GM12878 (cell line): ENCODE data around the gene TAPT1. TPM values are rescaled to one million over a fixed set of nuclear protein-coding genes. Genes with fewer than 3 reads are reported as not detected.

Source experiments
- ATAC-seq: fragments of 200-7000 bp; cut with Tn5 transposase; 3 replicates; pipeline ENCODE4 v1.9.1; 2020; ENCODE audit warnings: mild to moderate bottlenecking, moderate library complexity
- BruUV-seq: library from RNA; stranded (reverse); fragments of 400-500 nt; replicated peaks from 2 replicates; lab custom pipeline; 2021; lab: Mats Ljungman, UMichigan
- CTCF ChIA-PET: fragments of 300-600 bp; sonication (Branson Sonifier 250); formaldehyde crosslinking; extraction: SDS; loops from one replicate; lab custom pipeline; 2021; ENCODE audit warnings: inconsistent platforms; lab: Yijun Ruan, JAX
- POLR2A ChIA-PET: fragments of 350-600 bp; formaldehyde crosslinking; extraction: SDS; loops from one replicate; lab custom pipeline; 2021; ENCODE audit warnings: inconsistent platforms; lab: Charles Lee
- RAD21 ChIA-PET: fragments of 300-600 bp; sonication (Branson Sonifier 250); formaldehyde crosslinking; loops from one replicate; lab custom pipeline; 2023; ENCODE audit warnings: antibody characterized with exemption; ENCODE audit not compliant: unreplicated experiment; lab: Charles Lee
- SMC1A ChIA-PET: fragments of 300-600 bp; sonication (Branson Sonifier 250); formaldehyde crosslinking; loops from one replicate; lab custom pipeline; 2023; ENCODE audit not compliant: unreplicated experiment, uncharacterized antibody; lab: Charles Lee
- DNase-seq: peaks from one replicate; pipeline ENCODE4 v3.0.0-alpha.2; 2011; ENCODE audit warnings: low read depth, low spot score
- FAIRE-seq: peaks from 3 replicates; lab custom pipeline; 2011; peaks lifted over from hg19 to GRCh38; lab: Jason Lieb, UNC
- H2AFZ ChIP-seq: 2 replicates; pipeline ENCODE4 v1.6.0; 2011; ENCODE audit warnings: low read depth, low read length, control low read depth; ENCODE audit not compliant: control insufficient read depth
- H3K27ac ChIP-seq: 2 replicates; pipeline ENCODE4 v1.5.1; 2011; ENCODE audit warnings: control low read depth; ENCODE audit not compliant: control insufficient read depth, insufficient read depth
- H3K27me3 ChIP-seq, 2 experiments: replicated peaks in 1 of 2; 2 replicates each; pipeline versions ENCODE4 v1.6.0 to v1.6.1; 2011; ENCODE audit warnings: low read length in 1 of 2; ENCODE audit not compliant: control insufficient read depth in 2 of 2, insufficient read depth in 2 of 2
- H3K36me3 ChIP-seq, 2 experiments: 2 replicates each; pipeline ENCODE4 v1.5.1; 2011; ENCODE audit warnings: low read length in 1 of 2; ENCODE audit not compliant: control insufficient read depth in 2 of 2, insufficient read depth in 2 of 2
- H3K4me1 ChIP-seq: 2 replicates; pipeline ENCODE4 v1.6.1; 2011; ENCODE audit warnings: mild to moderate bottlenecking, low read length, moderate library complexity, mixed read lengths; ENCODE audit not compliant: control insufficient read depth, insufficient read depth
- H3K4me2 ChIP-seq: 2 replicates; pipeline ENCODE4 v1.6.0; 2011; ENCODE audit warnings: control low read depth; ENCODE audit not compliant: control insufficient read depth, insufficient read depth
- H3K4me3 ChIP-seq: fragments of 200-600 bp; sonication (generic); 2 replicates; pipeline ENCODE4 v1.5.1; 2016
- H3K79me2 ChIP-seq: 2 replicates; pipeline ENCODE4 v1.6.0; 2011; ENCODE audit warnings: low read length; ENCODE audit not compliant: control insufficient read depth, insufficient read depth
- H3K9ac ChIP-seq: 2 replicates; pipeline ENCODE4 v1.8.0; 2011; ENCODE audit warnings: low read length, control low read depth, mixed read lengths; ENCODE audit not compliant: control insufficient read depth, insufficient read depth
- H3K9me3 ChIP-seq: replicated peaks from 3 replicates; pipeline ENCODE4 v1.5.1; 2011; ENCODE audit warnings: mild to moderate bottlenecking, low read length; ENCODE audit not compliant: control insufficient read depth, insufficient read depth
- H4K20me1 ChIP-seq: 2 replicates; pipeline ENCODE4 v1.6.0; 2011; ENCODE audit not compliant: control insufficient read depth, insufficient read depth
- FOS ChIP-seq: IDR thresholded peaks from 3 replicates; pipeline ENCODE4 v1.6.1; 2011; ENCODE audit warnings: borderline replicate concordance; ENCODE audit not compliant: insufficient read length; ENCODE audit errors: extremely low read depth
- HDAC2 ChIP-seq: fragments of 200-600 bp; sonication (generic); IDR thresholded peaks from 2 replicates; pipeline ENCODE4 v1.6.1; 2017
- JUNB ChIP-seq: IDR thresholded peaks from 2 replicates; pipeline ENCODE4 v1.6.1; 2016; ENCODE audit warnings: antibody characterized with exemption, mild to moderate bottlenecking
- JUND ChIP-seq: IDR thresholded peaks from 2 replicates; pipeline ENCODE4 v1.6.1; 2012; ENCODE audit warnings: low read depth, mild to moderate bottlenecking, low read length, improper control_type of control experiment, moderate library complexity
- LARP7 ChIP-seq: fragments of 450-650 bp; IDR thresholded peaks from 2 replicates; pipeline ENCODE4 v1.6.1; 2017; ENCODE audit warnings: mild to moderate bottlenecking
- NFIC ChIP-seq: IDR thresholded peaks from 2 replicates; pipeline ENCODE4 v1.6.1; 2012; ENCODE audit warnings: low read depth, mild to moderate bottlenecking, inconsistent platforms, low read length, moderate library complexity
- NR2C1 ChIP-seq: fragments of 450-650 bp; IDR thresholded peaks from 2 replicates; pipeline ENCODE4 v1.6.1; 2017; ENCODE audit warnings: antibody characterized with exemption, mild to moderate bottlenecking, moderate library complexity
- PKNOX1 ChIP-seq: fragments of 450-650 bp; IDR thresholded peaks from 2 replicates; pipeline ENCODE4 v1.6.1; 2016; ENCODE audit warnings: mild to moderate bottlenecking
- RAD21 ChIP-seq: IDR thresholded peaks from 2 replicates; pipeline ENCODE4 v1.6.1; 2011; ENCODE audit warnings: mild to moderate bottlenecking, low read depth, low read length, moderate library complexity; ENCODE audit not compliant: insufficient read depth
- SMC3 ChIP-seq: IDR thresholded peaks from 2 replicates; pipeline ENCODE4 v1.6.1; 2011; ENCODE audit warnings: low read length, improper control_type of control experiment, borderline replicate concordance
- SUPT20H ChIP-seq: IDR thresholded peaks from 2 replicates; pipeline ENCODE4 v1.6.1; 2011; ENCODE audit warnings: low read depth, mild to moderate bottlenecking, low read length, moderate library complexity, borderline replicate concordance; ENCODE audit not compliant: control insufficient read depth
- TBL1XR1 ChIP-seq: IDR thresholded peaks from 2 replicates; pipeline ENCODE4 v1.6.1; 2012; ENCODE audit warnings: low read depth, low read length, improper control_type of control experiment
- WGBS: methylation state at CpG from one replicate; pipeline ENCODE4 v1.1.6; 2016; ENCODE audit warnings: low lambda C conversion rate; ENCODE audit not compliant: insufficient replicate concordance, insufficient coverage; ENCODE audit errors: missing lambda C conversion rate; 5-methylcytosine and 5-hydroxymethylcytosine counted together
- in situ Hi-C: fragments of 300-500 bp; cut with MboI; formaldehyde crosslinking; loops from 9 replicates; pipeline ENCODE4 v1.14.3; 2018; ENCODE audit warnings: mixed read lengths
- intact Hi-C: fragments of 100-400 bp; cut with micrococcal nuclease; formaldehyde crosslinking; loops from one replicate; pipeline ENCODE4 v1.14.2; 2022; ENCODE audit not compliant: unreplicated experiment
- polyA plus RNA-seq, 11 experiments: library from polyadenylated mRNA; depleted of rRNA in 4 of 11; unstranded in 6 of 11; stranded (reverse) in 5 of 11; fragments of >200 nt; fragmentation: Nextera tagmentation in 4 of 11; fragmentation: Illumina TruSeq in 1 of 11; extraction: Ambion mirVana in 4 of 11; extraction: Trizol in 1 of 11; gene quantifications; 1 replicate in 1 of 11; 2 replicates in 10 of 11; pipeline versions ENCODE4 v1.2.1 to v1.2.3, GENCODE V29; 2011 to 2016; ENCODE audit warnings: inconsistent platforms in 2 of 11, missing spikeins in 2 of 11, low read depth in 1 of 11
- total RNA-seq, 4 experiments: library from RNA; depleted of rRNA in 3 of 4; stranded (reverse); fragments of >200 nt in 3 of 4; fragmentation: Illumina TruSeq in 1 of 4; extraction: Trizol in 1 of 4; gene quantifications; 2 replicates each; pipeline versions ENCODE4 v1.2.1 to v1.2.3, GENCODE V29; 2013 to 2021
- TF ChIP-seq, protein P1 (sequence below), 3 experiments: IDR thresholded peaks in 2 of 3; conservative IDR thresholded peaks in 1 of 3; 2 replicates each; pipeline ENCODE4 v1.5.1; 2011; ENCODE audit warnings: low read depth in 3 of 3, low read length in 3 of 3, mild to moderate bottlenecking in 3 of 3, control low read depth in 2 of 3, moderate library complexity in 2 of 3, inconsistent platforms in 1 of 3, mixed read lengths in 1 of 3; ENCODE audit not compliant: control insufficient read depth in 2 of 3, insufficient read depth in 1 of 3; ENCODE audit errors: extremely low read depth in 1 of 3

Gene TAPT1
- total and polyA plus RNA-seq, 10 of the 15 experiments (the other 5 are each of a cell fraction or from before 2014, with no cell fraction given): 0.91 to 23.3 (median 9.5) TPM

DNA sequence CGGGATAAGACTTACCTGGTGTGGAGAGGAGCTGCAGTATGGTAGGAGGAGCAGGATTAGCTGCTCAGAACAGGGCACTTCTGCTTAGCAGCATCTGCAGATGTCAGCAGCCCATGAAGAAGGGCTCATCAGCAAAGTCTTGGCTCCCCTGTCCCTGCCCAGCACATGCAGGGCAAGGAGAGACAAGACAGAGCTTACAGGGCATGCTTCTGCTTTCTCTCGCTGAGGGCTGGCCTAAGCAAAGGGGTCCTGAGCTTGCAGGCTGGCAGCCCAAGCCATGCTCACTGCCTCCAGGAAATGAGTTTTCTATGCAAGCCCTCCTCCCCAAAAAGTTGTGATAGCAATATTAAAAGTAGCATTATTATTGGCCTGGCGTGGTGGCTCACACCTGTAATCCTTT, 39.5 kb upstream of the TAPT1 start:
- no TSS peak for BruUV-seq
- SMC1A ChIA-PET: interaction anchor here (0.6 to 4.1 kb wide), 13 partner anchors 16 to 1027 kb away, joined by 3 to 22 read pairs (median 4); no protein-coding TSS in a partner anchor
- POLR2A ChIA-PET: no interaction called here
- H3K27ac ChIP-seq: no peak overlapping the region
- no peak for DNase-seq
- H3K4me1 ChIP-seq: no peaks in the 10 kb centered on the region
- in situ Hi-C loops: loop anchor here (5.0 kb wide), 1 partner anchor 229 kb away; no protein-coding TSS in a partner anchor
- no peak overlapping the region for H2AFZ ChIP-seq
- H3K9me3 ChIP-seq: no peaks in the 10 kb centered on the region
- no peak for FAIRE-seq
- no peaks in the 10 kb centered on the region for H3K27me3 ChIP-seq
- WGBS: 72% methylated on average over 3 of the region's 3 CpGs
- no peaks in the 10 kb centered on the region for H3K79me2 ChIP-seq
- TF ChIP-seq NFIC (no peak), SUPT20H (no peak), NR2C1 (no peak)
- no peak overlapping the region for H3K4me3 ChIP-seq
- no peak overlapping the region for H3K4me2 ChIP-seq
- H3K36me3 ChIP-seq: no peaks in the 10 kb centered on the region
- RAD21 ChIA-PET: interaction anchor here (1.1 to 3.1 kb wide), 7 partner anchors 44 to 460 kb away, joined by 3 to 24 read pairs (median 5); no protein-coding TSS in a partner anchor
- intact Hi-C loops: loop anchor here (1.0 kb wide), 1 partner anchor 240 kb away; no protein-coding TSS in a partner anchor
- CTCF ChIA-PET: interaction anchor here (0.7 to 5.7 kb wide), 17 partner anchors 12 to 383 kb away, joined by 3 to 53 read pairs (median 4); no protein-coding TSS in a partner anchor
- ATAC-seq: no peak
- no peaks in the 10 kb centered on the region for H4K20me1 ChIP-seq
- no peak overlapping the region for H3K9ac ChIP-seq

GRCh38 chr4:16264798-16265197, 38.5 kb upstream of the TAPT1 start:
- Histone ChIP-seq H3K4me3 (no peak overlapping the region), H3K27me3 (no peaks in the 10 kb centered on the region), H3K79me2 (no peaks in the 10 kb centered on the region), H4K20me1 (no peaks in the 10 kb centered on the region), H3K4me2 (no peak overlapping the region), H3K36me3 (no peaks in the 10 kb centered on the region), H3K4me1 (no peaks in the 10 kb centered on the region), H3K9me3 (no peaks in the 10 kb centered on the region), H2AFZ (no peak overlapping the region), H3K9ac (no peak overlapping the region), H3K27ac (no peak overlapping the region)
- WGBS: 0% methylated on average over 3 of the region's 3 CpGs
- BruUV-seq: no TSS peak
- ChIA-PET RAD21 (interaction anchor here (0.5 to 3.1 kb wide), 20 partner anchors 34 to 1208 kb away, joined by 3 to 24 read pairs (median 4); no protein-coding TSS in a partner anchor), SMC1A (interaction anchor here (0.7 to 4.1 kb wide), 24 partner anchors 9 to 535 kb away, joined by 3 to 22 read pairs (median 4); no protein-coding TSS in a partner anchor), POLR2A (interaction anchor here (1.2 kb wide), 1 partner anchor 12 kb away, joined by 3 read pairs; no protein-coding TSS in a partner anchor), CTCF (interaction anchor here (1.0 to 5.7 kb wide), 21 partner anchors 14 to 785 kb away, joined by 3 to 53 read pairs (median 4); no protein-coding TSS in a partner anchor)
- no peak for FAIRE-seq
- TF ChIP-seq, protein P1, sequence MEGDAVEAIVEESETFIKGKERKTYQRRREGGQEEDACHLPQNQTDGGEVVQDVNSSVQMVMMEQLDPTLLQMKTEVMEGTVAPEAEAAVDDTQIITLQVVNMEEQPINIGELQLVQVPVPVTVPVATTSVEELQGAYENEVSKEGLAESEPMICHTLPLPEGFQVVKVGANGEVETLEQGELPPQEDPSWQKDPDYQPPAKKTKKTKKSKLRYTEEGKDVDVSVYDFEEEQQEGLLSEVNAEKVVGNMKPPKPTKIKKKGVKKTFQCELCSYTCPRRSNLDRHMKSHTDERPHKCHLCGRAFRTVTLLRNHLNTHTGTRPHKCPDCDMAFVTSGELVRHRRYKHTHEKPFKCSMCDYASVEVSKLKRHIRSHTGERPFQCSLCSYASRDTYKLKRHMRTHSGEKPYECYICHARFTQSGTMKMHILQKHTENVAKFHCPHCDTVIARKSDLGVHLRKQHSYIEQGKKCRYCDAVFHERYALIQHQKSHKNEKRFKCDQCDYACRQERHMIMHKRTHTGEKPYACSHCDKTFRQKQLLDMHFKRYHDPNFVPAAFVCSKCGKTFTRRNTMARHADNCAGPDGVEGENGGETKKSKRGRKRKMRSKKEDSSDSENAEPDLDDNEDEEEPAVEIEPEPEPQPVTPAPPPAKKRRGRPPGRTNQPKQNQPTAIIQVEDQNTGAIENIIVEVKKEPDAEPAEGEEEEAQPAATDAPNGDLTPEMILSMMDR (IDR thresholded peaks at IDR 0.05 in 2 of 3, conservative IDR thresholded peaks at IDR 0.05 in 1 of 3; ENCODE audit: control insufficient read depth in 2 of 3, extremely low read depth in 1 of 3, insufficient read depth in 1 of 3, low read depth in 3 of 3, low read length in 3 of 3): peak; percentile 40 to 62 (median 46); a peak in 5 of 6 replicates
- TF ChIP-seq FOS: no peak
- no peak for TF ChIP-seq LARP7
- no peak for TF ChIP-seq JUND
- TF ChIP-seq RAD21: peak; percentile 70
- peak; percentile 23; the same call in 1 of the 2 replicates for TF ChIP-seq JUNB
- no peak for TF ChIP-seq TBL1XR1
- no peak for TF ChIP-seq PKNOX1
- TF ChIP-seq SMC3: peak; percentile 71; the same call in 1 of the 2 replicates
- TF ChIP-seq HDAC2: no peak
- DNase-seq: peak; percentile 5
- in situ Hi-C loops (loop anchor here (5.0 kb wide), 1 partner anchor 227 kb away; no protein-coding TSS in a partner anchor), intact Hi-C loops (loop anchor here (1.0 kb wide), 1 partner anchor 238 kb away; no protein-coding TSS in a partner anchor)
- peak; percentile 85 for ATAC-seq
